Activated CD4-positive, alpha-beta T cell treated with anti-CD3 and anti-CD28 coated beads, Interleukin-2, amount 10 ng/mL, durations not matched to agents 24 days and 14 days (primary cell): ENCODE measurements around the gene MRPS31. TPM values are rescaled to one million over a fixed set of nuclear protein-coding genes. Genes with fewer than 3 reads are reported as not detected.
"Not testable (repeated sequence)": the region's sequence is repeated elsewhere in the genome, so short reads cannot be mapped to it uniquely, and the experiment has no call there.

Source experiments
- DNase-seq: peaks from one replicate; pipeline ENCODE4 v3.0.0; 2022
- H3K27ac Mint-ChIP-seq: one replicate; pipeline ENCODE4 v1.8.0; 2022; ENCODE audit warnings: mild to moderate bottlenecking, mixed read lengths
- H3K27me3 Mint-ChIP-seq: one replicate; pipeline ENCODE4 v1.8.0; 2022; ENCODE audit warnings: mixed read lengths
- H3K36me3 Mint-ChIP-seq: one replicate; pipeline ENCODE4 v1.8.0; 2022; ENCODE audit warnings: low read depth, mild to moderate bottlenecking, mixed read lengths
- H3K4me1 Mint-ChIP-seq: one replicate; pipeline ENCODE4 v1.8.0; 2021; ENCODE audit warnings: mixed read lengths
- H3K4me3 Mint-ChIP-seq: one replicate; pipeline ENCODE4 v1.8.0; 2022; ENCODE audit warnings: mild to moderate bottlenecking, moderate library complexity, mixed read lengths
- H3K9me3 Mint-ChIP-seq: one replicate; pipeline ENCODE4 v1.8.0; 2021; ENCODE audit warnings: mixed read lengths
- intact Hi-C: fragments of 100-400 bp; cut with micrococcal nuclease; formaldehyde crosslinking; loops from one replicate; pipeline ENCODE4 v1.15.1; 2023
- total RNA-seq: library from RNA; stranded (reverse); gene quantifications from 2 replicates; pipeline ENCODE4 v1.2.3, GENCODE V29; 2022

The MRPS31 gene
- total RNA-seq, 1 donor from 2014 or later = 46.3 TPM

DNA sequence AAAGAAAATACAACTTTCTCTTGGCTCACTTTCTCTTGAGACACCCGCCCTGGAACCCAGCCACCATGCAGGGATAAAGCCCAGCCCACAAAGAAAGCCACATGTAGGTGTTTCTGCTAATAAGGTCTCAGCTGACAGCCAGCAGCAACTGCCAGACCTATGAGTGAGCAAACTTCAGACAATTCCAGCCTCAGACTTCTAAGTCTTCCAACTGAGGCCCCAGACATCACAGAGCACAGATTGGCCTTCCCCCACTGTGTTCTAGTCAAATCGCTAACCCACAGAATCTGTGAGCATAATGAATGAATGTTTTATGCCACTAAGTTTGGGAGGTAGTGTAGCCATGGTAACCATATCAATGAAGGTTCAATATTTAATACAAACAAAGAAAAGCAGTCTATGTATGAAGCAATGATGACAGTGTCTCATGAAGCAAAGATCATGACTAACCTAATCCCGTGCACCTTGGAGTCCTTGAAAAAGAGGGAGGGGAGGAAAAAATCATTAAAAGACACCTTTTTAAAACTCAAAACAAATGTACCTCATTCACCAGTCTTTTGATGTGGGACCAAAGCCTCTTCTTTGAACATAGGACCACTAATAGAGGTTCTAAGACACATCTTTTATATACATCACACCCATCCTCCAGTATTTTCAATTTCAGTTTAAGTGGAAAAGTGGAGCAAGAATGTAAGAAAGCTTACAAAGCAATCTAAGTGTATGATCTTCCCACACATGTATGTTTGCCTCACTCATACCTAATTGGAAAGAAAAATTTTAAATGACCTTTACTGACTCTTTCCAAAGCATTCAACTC, 6.2 kb downstream of the MRPS31 start:
- peaks cover 42% of the 10 kb centered on the region for H3K4me1 Mint-ChIP-seq
- intact Hi-C loops = loop anchor here (1.0 to 2.0 kb wide), 3 partner anchors 13 to 738 kb away; partner anchors contain the start of gene WBP4
- DNase-seq = peak; percentile 69
- no peaks in the 10 kb centered on the region for H3K9me3 Mint-ChIP-seq
- no peaks in the 10 kb centered on the region for H3K27me3 Mint-ChIP-seq
- peak overlapping the region; percentile 59 for H3K4me3 Mint-ChIP-seq
- H3K27ac Mint-ChIP-seq = peak overlapping the region; percentile 96
- H3K36me3 Mint-ChIP-seq = peaks cover 35% of the 10 kb centered on the region

DNA sequence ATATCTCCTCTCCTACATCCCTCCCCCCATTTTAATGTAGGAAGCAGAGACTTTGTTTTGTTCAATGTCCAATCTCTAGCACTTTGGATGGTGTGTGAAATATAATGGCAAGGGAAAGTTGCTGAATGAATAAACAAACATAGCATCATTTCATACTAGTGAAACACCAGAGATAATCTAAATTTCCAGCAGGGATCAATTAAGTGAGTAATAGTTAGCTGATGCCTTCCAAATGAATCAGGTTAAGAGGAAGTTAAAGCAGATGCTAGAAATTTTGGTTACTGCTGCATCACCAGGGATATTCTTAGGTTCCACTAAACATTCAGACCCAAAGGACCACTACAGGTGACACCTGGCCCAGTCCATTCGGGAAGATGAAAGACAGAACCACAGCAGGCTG, 8.1 kb downstream of the MRPS31 start:
- Mint-ChIP-seq H3K27ac (peak overlapping the region; percentile 64), H3K36me3 (peaks cover 42% of the 10 kb centered on the region), H3K4me3 (no peak overlapping the region), H3K9me3 (no peaks in the 10 kb centered on the region), H3K27me3 (no peaks in the 10 kb centered on the region), H3K4me1 (peaks cover 30% of the 10 kb centered on the region)
- intact Hi-C loops = no loop called here
- peak; percentile 47 for DNase-seq

DNA sequence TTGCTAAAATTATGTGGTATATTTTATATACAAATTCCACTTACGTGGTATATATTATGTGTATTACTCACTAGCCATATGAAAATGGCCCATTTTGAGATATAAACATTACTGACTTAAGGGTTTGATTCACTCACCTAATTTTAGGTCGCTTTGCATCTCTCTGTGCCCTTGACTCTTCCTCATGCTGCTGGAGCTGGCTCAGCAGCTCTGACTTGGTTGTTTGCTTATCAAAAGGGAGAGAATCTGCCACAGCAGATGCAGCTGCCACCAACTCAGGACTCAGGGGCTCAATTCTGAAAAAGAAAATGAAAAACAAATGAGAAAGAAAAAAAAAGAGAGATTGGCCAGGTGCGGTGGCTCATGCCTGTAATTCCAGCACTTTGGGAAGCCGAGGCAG, 12.2 kb downstream of the MRPS31 start:
- Mint-ChIP-seq H3K36me3 (peaks cover 44% of the 10 kb centered on the region), H3K4me1 (peaks cover 16% of the 10 kb centered on the region), H3K9me3 (no peaks in the 10 kb centered on the region), H3K27ac (peak overlapping the region; percentile 66), H3K27me3 (no peaks in the 10 kb centered on the region), H3K4me3 (no peak overlapping the region)
- DNase-seq = no peak
- intact Hi-C loops = no loop called here

DNA sequence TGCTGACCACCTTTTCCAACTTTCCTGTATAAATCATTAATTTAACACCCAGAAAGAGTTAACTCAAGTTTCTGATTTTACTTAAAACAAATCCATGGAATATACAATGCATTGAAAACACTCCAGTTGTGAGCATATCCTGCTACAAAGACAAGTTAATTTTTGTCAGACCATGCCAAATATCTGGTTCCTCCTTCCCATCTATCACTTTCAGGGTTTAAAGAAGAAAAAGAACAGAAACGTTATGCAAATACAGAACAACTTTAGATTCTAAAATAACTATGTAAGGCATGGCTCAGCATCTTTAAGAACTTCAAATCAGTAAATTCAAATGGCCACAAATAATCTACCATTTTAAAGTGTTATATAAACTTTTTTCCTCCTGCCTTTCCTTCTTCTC, 14.9 kb downstream of the MRPS31 start:
- intact Hi-C loops = no loop called here
- Mint-ChIP-seq H3K4me1 (peaks cover 3% of the 10 kb centered on the region), H3K27me3 (no peaks in the 10 kb centered on the region), H3K36me3 (peaks cover 50% of the 10 kb centered on the region), H3K27ac (no peak overlapping the region), H3K4me3 (no peak overlapping the region), H3K9me3 (no peaks in the 10 kb centered on the region)
- no peak for DNase-seq

DNA sequence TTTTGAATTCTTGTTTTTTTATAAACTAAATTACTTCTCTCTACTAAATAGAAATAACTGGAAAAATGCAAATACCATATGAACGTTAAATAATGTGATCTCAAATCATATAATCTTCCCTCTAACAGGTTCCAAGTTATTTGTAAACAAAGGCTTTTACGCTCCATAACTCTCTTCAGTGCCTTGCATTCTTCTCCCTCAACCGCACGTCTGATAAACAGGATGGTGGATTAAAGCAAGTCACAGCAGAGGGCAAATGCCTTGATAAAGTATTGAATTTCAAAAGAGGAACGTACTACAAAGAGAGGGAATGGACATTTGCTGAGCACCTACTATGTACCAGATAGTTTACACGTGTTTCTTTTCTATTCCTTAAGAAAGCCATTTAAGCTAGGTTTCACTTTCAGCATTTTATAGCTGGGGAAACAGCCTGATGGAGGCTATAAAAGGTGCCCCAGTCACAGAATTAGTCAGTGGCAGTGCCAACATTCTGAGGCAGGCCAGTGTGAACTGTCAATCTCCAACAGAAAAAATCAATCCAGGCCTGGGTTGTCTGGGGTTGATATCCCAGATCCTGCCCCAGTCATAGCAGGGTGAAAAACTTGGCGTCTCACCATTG, 15.8 kb downstream of the MRPS31 start:
- no peaks in the 10 kb centered on the region for H3K9me3 Mint-ChIP-seq
- H3K36me3 Mint-ChIP-seq = peaks cover 46% of the 10 kb centered on the region
- H3K4me3 Mint-ChIP-seq = no peak overlapping the region
- intact Hi-C loops = no loop called here
- no peak for DNase-seq
- no peak overlapping the region for H3K27ac Mint-ChIP-seq
- H3K27me3 Mint-ChIP-seq = no peaks in the 10 kb centered on the region
- H3K4me1 Mint-ChIP-seq = peaks cover 3% of the 10 kb centered on the region

DNA sequence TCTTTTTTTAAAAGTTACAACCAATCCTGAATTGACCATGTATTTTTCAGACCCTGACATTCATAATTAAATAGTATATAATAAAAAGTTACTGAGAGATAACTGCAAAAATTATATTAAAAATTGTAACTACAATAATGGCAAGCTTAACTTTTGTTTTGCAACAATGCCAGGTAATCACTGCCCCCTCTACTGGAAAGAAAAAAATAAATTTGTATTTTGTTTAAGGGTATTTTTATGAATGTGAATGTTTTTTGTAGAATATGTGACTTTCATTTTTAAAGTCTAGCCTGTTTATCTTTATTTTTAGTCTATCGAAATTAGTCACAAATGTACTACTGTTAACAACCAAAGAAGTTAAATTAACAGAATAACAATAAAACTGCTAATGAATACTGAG, 21.7 kb downstream of the MRPS31 start:
- H3K27ac Mint-ChIP-seq = no peak overlapping the region
- no peak overlapping the region for H3K4me3 Mint-ChIP-seq
- peaks cover 2% of the 10 kb centered on the region for H3K4me1 Mint-ChIP-seq
- intact Hi-C loops = no loop called here
- no peaks in the 10 kb centered on the region for H3K27me3 Mint-ChIP-seq
- no peaks in the 10 kb centered on the region for H3K9me3 Mint-ChIP-seq
- DNase-seq = no peak
- peaks cover 28% of the 10 kb centered on the region for H3K36me3 Mint-ChIP-seq

DNA sequence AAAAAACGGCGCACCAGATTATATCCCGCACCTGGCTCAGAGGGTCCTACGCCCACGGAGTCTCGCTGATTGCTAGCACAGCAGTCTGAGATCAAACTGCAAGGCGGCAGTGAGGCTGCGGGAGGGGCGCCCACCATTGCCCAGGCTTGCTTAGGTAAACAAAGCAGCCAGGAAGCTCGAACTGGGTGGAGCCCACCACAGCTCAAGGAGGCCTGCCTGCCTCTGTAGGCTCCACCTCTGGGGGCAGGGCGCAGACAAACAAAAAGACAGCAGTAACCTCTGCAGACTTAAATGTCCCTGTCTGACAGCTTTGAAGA, 35.8 kb downstream of the MRPS31 start:
- DNase-seq = peak; percentile 53
- intact Hi-C loops, H3K4me1 Mint-ChIP-seq, H3K4me3 Mint-ChIP-seq, H3K27me3 Mint-ChIP-seq, H3K9me3 Mint-ChIP-seq, H3K27ac Mint-ChIP-seq: not testable (repeated sequence)
- peaks cover 29% of the 10 kb centered on the region for H3K36me3 Mint-ChIP-seq

DNA sequence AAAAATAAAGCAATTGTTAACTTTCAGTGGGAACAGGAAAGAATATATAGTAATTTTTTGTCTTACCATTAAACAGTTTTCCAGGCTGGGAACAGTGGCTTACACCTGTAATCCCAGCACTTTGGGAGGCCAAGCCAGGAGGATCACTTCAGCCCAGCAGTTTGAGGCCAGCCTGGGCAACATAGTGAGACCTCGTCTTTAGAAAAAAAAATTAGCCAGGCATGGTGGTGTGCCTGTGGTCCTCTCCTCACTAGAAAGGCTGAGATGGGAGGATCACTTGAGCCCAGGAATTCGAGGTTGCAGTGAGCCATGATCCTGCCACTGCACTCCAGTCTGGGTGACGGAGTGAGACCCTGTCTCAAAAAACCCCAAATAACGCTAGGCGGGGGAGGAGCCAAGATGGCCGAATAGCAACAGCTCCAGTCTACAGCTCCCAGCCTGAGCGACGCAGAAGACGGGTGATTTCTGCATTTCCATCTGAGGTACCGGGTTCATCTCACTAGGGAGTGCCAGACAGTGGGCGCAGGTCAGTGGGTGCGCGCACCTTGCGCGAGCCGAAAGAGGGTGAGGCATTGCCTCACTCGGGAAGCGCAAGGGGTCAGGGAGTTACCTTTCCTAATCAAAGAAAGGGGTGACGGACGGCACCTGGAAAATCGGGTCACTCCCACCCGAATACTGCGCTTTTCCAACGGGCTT, 36.3 kb downstream of the MRPS31 start:
- peaks cover 31% of the 10 kb centered on the region for H3K36me3 Mint-ChIP-seq
- H3K27ac Mint-ChIP-seq, H3K4me1 Mint-ChIP-seq: not testable (repeated sequence)

DNA sequence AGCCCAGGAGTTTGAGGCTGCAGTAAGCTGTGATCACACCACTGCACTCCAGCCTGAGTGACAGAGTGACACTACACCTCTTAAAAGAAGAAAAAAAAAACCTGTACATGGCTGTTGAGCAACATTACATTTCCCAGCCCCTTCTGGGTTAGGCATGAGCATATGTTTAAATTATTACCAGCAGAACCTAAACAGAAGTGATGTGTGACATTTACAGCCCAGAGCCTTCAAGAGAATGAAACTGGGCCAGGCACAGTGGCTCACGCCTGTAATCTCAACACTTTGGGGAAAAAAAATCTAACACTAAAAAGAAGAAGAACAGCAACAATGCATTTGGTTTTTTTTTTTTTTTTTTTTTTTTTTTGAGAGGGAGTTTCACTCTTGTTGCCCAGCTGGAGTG, 38.3 kb downstream of the MRPS31 start:
- DNase-seq = no peak
- intact Hi-C loops = no loop called here
- Mint-ChIP-seq H3K4me3 (no peak overlapping the region), H3K27ac (no peak overlapping the region), H3K4me1 (peaks cover 6% of the 10 kb centered on the region), H3K9me3 (no peaks in the 10 kb centered on the region), H3K36me3 (peaks cover 28% of the 10 kb centered on the region), H3K27me3 (no peaks in the 10 kb centered on the region)

More for the DNA sequence above, 36.3 kb downstream of the MRPS31 start:
- H3K9me3 Mint-ChIP-seq, intact Hi-C loops, H3K27me3 Mint-ChIP-seq, H3K4me3 Mint-ChIP-seq: not testable (repeated sequence)
- peak; percentile 42 for DNase-seq

DNA sequence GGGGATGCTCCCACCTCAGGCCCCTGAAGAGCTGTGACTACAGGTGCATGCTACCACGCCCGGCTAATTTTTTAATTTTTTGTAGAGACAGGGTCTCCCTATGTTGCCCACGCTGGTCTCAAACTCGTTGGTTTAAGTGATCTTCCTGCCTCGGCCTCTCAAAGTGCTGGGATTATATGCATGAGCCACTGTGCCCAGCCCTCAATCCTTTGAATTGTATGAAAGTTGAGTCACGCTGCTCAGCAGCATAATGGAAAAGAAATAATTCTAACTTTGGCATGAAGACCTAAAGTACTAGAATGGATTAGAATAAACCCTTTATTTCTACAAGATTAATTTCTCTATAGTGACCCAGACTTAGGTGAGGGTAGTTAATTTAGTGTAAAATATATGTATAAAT, 42.4 kb downstream of the MRPS31 start:
- no peaks in the 10 kb centered on the region for H3K9me3 Mint-ChIP-seq
- no peak overlapping the region for H3K27ac Mint-ChIP-seq
- H3K36me3 Mint-ChIP-seq = peaks cover 25% of the 10 kb centered on the region
- no peak overlapping the region for H3K4me3 Mint-ChIP-seq
- no peak for DNase-seq
- no peaks in the 10 kb centered on the region for H3K27me3 Mint-ChIP-seq
- H3K4me1 Mint-ChIP-seq = peaks cover 3% of the 10 kb centered on the region
- intact Hi-C loops = no loop called here

DNA sequence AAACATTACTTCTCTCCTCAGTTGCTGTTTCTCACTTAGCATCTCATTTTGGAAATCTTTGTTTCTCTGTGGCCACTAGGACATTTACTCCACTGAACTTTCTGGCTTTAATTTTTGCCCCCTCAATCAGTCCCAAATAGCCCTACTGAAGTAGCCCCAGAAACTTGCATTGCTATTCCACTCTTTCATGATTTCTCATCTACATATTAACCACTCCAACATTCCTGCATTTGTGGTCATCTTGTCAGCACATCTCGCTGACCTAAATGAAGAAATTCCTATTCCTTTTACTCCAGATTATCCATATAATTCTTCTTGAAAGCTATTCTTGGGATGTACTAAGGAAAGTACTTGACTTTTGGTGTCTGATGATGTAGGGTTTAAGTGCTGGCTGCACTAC, 56.6 kb downstream of the MRPS31 start:
- intact Hi-C loops, H3K4me3 Mint-ChIP-seq, H3K4me1 Mint-ChIP-seq, DNase-seq, H3K27ac Mint-ChIP-seq, H3K27me3 Mint-ChIP-seq: not testable (repeated sequence)
- H3K9me3 Mint-ChIP-seq = peaks cover 16% of the 10 kb centered on the region
- peaks cover 61% of the 10 kb centered on the region for H3K36me3 Mint-ChIP-seq

DNA sequence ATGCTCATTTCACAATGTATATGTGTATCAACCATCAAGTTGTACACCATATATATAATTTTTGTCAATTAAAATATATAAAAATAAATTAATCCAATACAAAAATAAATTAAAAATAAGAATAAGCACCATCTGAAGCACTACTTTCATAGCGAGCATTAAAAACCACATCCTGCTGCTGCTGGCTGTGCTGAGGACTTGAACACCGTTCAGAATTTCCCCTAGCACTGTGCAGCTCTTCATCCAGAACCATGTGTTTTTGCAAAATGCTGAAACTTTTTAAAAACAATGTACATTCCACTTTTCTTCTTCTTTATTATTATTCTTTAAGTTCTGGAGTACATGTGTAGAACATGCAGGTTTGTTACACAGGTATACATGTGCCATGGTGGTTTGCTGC, 64.6 kb downstream of the MRPS31 start:
- H3K9me3 Mint-ChIP-seq = peaks cover 32% of the 10 kb centered on the region
- H3K27me3 Mint-ChIP-seq = no peaks in the 10 kb centered on the region

DNA sequence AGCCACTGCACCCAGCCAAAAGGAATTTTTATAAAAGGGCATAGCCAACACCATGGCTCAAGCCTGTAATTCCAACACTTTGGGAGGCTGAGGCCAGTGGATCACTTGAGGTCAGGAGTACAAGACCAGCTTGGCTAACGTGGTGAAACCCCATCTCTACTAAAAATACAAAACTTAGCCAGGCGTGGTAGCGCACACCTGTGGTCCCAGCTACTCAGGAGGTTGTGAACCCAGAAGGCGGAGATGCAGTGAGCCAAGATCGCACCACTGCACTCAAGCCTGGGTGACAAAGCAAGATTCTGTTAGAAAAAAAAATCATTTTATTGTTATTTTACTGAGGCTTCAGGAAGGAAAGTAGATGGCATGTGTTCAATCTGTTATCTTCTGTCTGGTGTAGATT, 73.3 kb downstream of the MRPS31 start:
- no peaks in the 10 kb centered on the region for H3K9me3 Mint-ChIP-seq
- no peak overlapping the region for H3K27ac Mint-ChIP-seq
- intact Hi-C loops = no loop called here
- no peaks in the 10 kb centered on the region for H3K27me3 Mint-ChIP-seq
- DNase-seq = no peak
- peaks cover 3% of the 10 kb centered on the region for H3K4me1 Mint-ChIP-seq
- H3K36me3 Mint-ChIP-seq = no peaks in the 10 kb centered on the region
- H3K4me3 Mint-ChIP-seq = no peak overlapping the region

More for the DNA sequence above, 64.6 kb downstream of the MRPS31 start:
- peak; percentile 64 for DNase-seq
- H3K4me1 Mint-ChIP-seq = peaks cover 11% of the 10 kb centered on the region
- intact Hi-C loops = no loop called here
- H3K36me3 Mint-ChIP-seq = peaks cover 22% of the 10 kb centered on the region
- no peak overlapping the region for H3K4me3 Mint-ChIP-seq
- H3K27ac Mint-ChIP-seq = no peak overlapping the region

DNA sequence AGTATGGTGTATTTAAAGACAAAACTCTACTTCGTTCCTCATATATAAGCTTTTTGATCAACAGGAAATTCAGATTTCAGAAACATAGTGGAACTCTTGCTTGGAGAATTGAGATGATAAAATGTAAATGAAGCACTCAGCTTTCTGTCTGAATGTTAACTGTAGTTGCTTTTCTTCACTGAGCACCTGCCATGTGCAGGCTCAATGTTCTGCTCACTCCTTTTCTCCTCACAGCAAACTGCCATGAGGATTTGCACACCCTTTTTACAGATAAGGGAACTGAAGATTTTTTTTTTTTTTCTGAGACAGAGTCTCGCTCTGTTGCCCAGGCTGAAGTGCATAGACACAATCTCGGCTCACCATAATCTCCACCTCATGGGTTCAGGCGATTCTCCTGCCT, 76.6 kb downstream of the MRPS31 start:
- no peaks in the 10 kb centered on the region for H3K9me3 Mint-ChIP-seq
- no peaks in the 10 kb centered on the region for H3K27me3 Mint-ChIP-seq
- peaks cover 2% of the 10 kb centered on the region for H3K36me3 Mint-ChIP-seq
- H3K4me3 Mint-ChIP-seq = no peak overlapping the region
- H3K27ac Mint-ChIP-seq = no peak overlapping the region
- H3K4me1 Mint-ChIP-seq = no peaks in the 10 kb centered on the region
- intact Hi-C loops = no loop called here
- no peak for DNase-seq
